GM12892 (cell line): Measurements from ENCODE around the gene GBX1.

Source experiments
- POLR2A ChIP-seq: IDR thresholded peaks from 2 replicates; pipeline ENCODE4 v1.6.1; 2011; ENCODE audit warnings: low read depth, low read length, control low read depth
- POLR2AphosphoS5 ChIP-seq: IDR thresholded peaks from 2 replicates; pipeline ENCODE4 v1.6.1; 2011; ENCODE audit warnings: low read depth, low read length, control low read depth

DNA sequence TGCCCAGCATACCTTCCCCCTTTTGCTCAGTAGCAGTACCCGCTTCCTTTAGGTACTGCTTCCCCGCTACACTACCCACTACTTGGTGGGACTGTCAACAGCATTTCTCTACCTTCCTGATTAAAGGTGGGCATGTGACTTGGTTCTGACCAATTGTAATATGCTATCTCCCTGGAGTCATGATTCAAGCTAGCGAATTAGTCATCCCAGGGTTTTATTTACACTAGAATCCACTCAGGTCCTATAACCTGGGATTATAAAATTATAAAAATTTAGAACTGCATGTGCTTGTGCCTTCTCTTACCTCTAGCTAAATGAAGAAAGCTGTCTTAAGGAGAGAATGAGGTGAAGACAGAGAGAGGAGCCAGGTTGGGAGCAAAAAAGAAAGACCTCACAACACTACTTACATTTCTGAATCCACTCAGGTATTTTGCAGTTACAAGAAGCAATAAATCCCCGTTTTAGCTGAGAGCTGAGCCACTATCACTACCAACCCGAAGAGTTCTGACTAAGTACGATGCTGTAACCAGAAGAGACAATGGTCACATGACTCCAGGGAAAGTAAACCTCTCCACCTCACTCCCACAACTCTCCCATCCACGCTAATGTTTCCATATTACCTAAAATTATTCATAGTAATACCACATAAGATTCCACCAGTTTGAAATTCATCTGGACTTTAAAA, 9.7 kb downstream of the GBX1 start:
- TF ChIP-seq POLR2AphosphoS5 (no peak), POLR2A (no peak)
